GM12872 (cell line): Measurements from ENCODE around the gene IKZF1.

ENCODE experiments used
- CTCF ChIP-seq: IDR thresholded peaks from 3 replicates; pipeline ENCODE4 v1.5.1; 2011; ENCODE audit warnings: low read depth, mild to moderate bottlenecking, low read length, moderate library complexity; ENCODE audit not compliant: insufficient read depth

Gene IKZF1

GRCh38 chr7:50273870-50274269, 30.6 kb upstream of the IKZF1 start:
- 0 out of 3 replicates have a peak, but pooled peaks have one; percentile 10 for TF ChIP-seq CTCF

GRCh38 chr7:50274361-50274760, 30.2 kb upstream of the IKZF1 start:
- no peak for TF ChIP-seq CTCF

DNA sequence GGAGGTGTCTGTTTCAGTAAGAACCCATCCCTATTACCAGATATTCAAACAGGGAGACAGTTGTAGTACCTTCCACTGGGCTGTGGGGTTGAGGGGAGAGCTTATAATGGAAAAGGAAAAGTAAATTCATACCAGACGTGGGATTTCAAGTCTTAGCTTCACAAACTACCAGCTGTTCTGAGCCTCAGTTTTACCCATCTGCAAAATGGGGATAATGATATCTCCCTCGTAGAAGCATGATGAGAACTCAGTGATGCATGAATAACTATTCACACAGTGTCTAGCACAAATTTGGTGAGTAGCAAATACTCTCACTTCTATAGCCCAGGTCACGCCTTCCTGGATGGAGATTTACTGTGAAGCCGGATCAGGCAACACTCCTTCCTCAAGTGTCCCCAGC, 29.1 kb upstream of the IKZF1 start:
- no peak for TF ChIP-seq CTCF

DNA sequence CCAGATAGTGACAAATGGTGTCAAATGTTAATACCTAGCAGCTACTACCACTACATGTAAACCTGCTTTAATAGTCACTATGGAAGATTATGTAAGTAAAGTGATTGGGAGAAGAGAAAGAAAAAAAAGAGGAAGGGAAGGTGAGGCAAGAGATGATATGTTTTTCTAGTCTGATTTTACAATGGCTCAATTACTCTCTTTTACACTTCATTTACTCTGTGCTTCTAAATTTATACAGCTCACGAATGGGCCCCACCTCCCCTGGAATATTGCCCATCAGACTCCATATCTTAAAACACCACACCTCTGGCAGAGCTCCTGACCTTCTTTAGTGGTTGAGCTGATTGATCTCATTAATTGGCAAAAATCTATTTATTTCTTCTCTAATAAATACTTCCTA, 28.0 kb upstream of the IKZF1 start:
- no peak for TF ChIP-seq CTCF

DNA sequence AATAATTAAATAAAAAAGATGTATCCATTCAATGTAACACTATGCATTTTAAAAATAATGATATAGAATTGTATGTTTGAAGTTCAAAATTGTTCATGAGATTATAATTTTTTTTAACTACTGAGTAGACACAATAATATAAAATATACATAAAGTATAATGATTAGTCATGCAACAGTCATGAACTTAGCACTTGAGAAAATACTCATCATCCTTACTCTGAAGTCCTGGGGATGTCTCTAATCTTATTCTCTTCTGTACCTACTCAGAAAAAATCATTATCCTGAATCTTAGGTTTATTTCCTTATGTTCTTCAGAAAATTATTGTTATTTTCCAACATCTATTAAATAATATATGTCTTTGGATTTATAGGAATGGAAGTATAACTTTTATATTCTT, 26.4 kb upstream of the IKZF1 start:
- TF ChIP-seq CTCF = no peak

GRCh38 chr7:50281680-50282445, 22.7 kb upstream of the IKZF1 start:
- no peak for TF ChIP-seq CTCF

DNA sequence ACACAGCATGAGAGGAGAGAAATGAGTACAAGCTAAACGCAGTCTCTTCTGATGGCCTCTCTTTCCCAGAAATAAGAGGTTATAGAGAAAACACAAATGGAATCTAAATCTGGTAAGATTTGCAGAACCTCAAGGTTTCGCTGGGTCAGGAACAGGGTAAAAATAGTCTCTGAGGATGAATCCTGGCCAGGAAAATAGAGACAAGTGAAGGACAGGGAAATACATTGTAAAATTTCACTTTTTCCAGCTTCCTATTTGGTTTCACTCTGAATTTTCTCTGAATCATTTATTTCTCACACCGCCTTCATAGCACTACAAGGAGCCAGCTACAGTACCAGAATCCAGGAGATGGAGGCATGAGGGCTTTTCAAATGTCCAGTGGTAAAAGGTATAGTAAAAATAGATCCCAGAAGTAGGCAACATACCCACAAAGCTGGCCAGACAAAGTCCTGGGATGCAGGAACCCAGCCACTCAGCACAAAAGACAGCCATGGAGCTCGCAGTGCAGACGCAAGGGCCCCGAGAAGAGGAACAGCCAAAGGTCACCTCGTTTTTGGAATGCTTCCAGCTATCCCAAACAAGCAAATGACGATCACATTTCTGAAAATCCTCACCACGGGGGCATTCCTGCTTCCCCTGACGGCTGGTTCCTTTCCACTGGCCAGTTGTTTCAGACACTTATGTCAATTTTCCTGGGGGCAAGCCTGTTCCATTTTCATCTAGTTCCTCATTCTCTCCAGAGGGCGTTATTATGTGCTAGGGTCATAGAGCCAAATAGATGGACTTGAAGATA, 21.5 kb upstream of the IKZF1 start:
- no peak for TF ChIP-seq CTCF
